ENCODE data around the gene LRRC8D. TPM values are rescaled to one million over a fixed set of nuclear protein-coding genes. Genes with fewer than 3 reads are reported as not detected.
A peak's percentile ranks its signal among the peaks of the same experiment; 100 is the strongest.

The LRRC8D gene
- total RNA-seq, 1 experiment from 2014 or later = 43.3 TPM

DNA sequence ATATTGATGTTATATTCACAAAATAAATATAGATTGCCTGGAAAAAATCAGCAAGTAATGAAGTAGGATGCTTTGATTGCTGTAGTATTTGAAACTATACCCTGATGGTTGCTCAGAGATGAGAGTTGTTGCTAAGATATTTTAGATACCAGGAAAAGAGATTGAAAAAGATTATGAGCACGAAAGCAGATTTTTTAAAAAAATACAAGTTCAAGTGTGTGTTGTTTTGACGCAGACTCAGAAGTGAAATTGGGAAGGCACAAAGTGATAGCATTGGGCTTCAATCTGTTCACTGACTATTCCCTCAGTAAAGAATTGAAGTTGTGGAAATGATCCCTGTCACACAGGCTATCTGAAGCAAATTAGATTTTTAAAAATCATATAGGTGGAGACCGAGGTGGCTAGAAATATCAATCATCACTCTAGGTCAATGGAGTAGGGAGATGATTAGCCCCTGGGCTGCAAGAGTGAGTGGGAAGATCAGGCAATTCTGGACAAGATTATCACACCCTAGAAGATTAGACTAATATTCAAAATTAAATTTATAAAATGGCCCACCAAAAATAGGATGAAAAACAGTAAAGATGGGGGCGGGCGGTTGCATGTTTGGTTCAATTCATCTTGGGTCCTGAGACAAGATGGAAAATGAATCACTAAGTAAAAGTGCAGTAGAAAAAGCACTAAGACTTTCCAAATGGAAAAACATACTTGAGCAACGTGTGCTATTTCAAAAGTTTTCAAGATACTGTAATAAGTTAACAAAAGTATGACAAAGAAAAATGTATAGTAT, 41.5 kb upstream of the LRRC8D start:
- Histone ChIP-seq H3K27me3 (ENCODE audit: control insufficient read depth, insufficient read depth, low read length) (peaks cover 2% of the 10 kb centered on the region; the same call in 1 of the 2 replicates), H3K36me3 (ENCODE audit: control insufficient read depth, insufficient read depth, low read length) (no peaks in the 10 kb centered on the region), H3K4me1 (ENCODE audit: control insufficient read depth, insufficient read depth, low read length) (no peaks in the 10 kb centered on the region), H3K9me3 (ENCODE audit: control insufficient read depth, insufficient read depth, low read depth, low read length) (no peaks in the 10 kb centered on the region), H3K27ac (ENCODE audit: low read length) (no peak overlapping the region), H3K4me3 (ENCODE audit: low read depth in 2 of 2, low read length in 2 of 2) (no peak overlapping the region)
- no peak for ATAC-seq
- intact Hi-C loops (cut with micrococcal nuclease; ENCODE audit: unreplicated experiment) = no loop called here
- no peak for DNase-seq (ENCODE audit: low read depth, low spot score)
- in situ Hi-C loops (cut with HindIII; ENCODE audit: low pct_unique_long_range_greater_than_20kb, low sequenced_read_pairs) = no loop called here
- TF ChIP-seq, protein P1, sequence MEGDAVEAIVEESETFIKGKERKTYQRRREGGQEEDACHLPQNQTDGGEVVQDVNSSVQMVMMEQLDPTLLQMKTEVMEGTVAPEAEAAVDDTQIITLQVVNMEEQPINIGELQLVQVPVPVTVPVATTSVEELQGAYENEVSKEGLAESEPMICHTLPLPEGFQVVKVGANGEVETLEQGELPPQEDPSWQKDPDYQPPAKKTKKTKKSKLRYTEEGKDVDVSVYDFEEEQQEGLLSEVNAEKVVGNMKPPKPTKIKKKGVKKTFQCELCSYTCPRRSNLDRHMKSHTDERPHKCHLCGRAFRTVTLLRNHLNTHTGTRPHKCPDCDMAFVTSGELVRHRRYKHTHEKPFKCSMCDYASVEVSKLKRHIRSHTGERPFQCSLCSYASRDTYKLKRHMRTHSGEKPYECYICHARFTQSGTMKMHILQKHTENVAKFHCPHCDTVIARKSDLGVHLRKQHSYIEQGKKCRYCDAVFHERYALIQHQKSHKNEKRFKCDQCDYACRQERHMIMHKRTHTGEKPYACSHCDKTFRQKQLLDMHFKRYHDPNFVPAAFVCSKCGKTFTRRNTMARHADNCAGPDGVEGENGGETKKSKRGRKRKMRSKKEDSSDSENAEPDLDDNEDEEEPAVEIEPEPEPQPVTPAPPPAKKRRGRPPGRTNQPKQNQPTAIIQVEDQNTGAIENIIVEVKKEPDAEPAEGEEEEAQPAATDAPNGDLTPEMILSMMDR (IDR thresholded peaks at IDR 0.05) = no peak
- TF ChIP-seq SIN3A (IDR thresholded peaks at IDR 0.05; ENCODE audit: borderline replicate concordance, insufficient read depth, low read depth, low read length) (no peak), TCF7L2 (IDR thresholded peaks at IDR 0.05; ENCODE audit: low read depth, low read length) (no peak), POLR2AphosphoS5 (IDR thresholded peaks at IDR 0.05; ENCODE audit: low read depth, low read length) (no peak)
- TF ChIP-seq, protein P2, sequence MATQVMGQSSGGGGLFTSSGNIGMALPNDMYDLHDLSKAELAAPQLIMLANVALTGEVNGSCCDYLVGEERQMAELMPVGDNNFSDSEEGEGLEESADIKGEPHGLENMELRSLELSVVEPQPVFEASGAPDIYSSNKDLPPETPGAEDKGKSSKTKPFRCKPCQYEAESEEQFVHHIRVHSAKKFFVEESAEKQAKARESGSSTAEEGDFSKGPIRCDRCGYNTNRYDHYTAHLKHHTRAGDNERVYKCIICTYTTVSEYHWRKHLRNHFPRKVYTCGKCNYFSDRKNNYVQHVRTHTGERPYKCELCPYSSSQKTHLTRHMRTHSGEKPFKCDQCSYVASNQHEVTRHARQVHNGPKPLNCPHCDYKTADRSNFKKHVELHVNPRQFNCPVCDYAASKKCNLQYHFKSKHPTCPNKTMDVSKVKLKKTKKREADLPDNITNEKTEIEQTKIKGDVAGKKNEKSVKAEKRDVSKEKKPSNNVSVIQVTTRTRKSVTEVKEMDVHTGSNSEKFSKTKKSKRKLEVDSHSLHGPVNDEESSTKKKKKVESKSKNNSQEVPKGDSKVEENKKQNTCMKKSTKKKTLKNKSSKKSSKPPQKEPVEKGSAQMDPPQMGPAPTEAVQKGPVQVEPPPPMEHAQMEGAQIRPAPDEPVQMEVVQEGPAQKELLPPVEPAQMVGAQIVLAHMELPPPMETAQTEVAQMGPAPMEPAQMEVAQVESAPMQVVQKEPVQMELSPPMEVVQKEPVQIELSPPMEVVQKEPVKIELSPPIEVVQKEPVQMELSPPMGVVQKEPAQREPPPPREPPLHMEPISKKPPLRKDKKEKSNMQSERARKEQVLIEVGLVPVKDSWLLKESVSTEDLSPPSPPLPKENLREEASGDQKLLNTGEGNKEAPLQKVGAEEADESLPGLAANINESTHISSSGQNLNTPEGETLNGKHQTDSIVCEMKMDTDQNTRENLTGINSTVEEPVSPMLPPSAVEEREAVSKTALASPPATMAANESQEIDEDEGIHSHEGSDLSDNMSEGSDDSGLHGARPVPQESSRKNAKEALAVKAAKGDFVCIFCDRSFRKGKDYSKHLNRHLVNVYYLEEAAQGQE (IDR thresholded peaks at IDR 0.05; ENCODE audit: insufficient read depth in 1 of 2, low read depth in 2 of 2, low read length in 1 of 2) = no peak
- POLR2A ChIA-PET = interaction anchor here (0.7 kb wide), 1 partner anchor 21 kb away, joined by 3 read pairs; no protein-coding TSS in a partner anchor
- no TSS peak for BruUV-seq (replicated peaks)
- CTCF ChIA-PET = no interaction called here

DNA sequence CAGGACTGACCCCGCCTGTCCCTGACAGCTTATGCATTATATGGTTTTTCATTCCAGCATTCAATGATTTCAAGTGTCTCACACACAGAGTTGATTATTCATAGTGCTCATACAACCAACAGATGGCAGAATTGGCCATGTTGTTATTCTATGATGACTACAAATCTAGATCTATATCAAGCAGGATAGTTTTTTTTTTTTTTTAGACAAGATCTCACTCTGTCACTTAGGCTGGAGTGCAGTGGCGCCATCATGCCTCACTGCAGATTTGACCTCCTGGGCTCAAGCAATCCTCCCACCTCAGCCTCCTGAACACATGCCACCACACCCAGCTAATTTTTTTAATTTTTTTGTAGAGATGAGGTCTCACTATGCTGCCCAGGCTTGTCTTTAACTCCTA, 40.1 kb upstream of the LRRC8D start:
- ChIA-PET POLR2A (interaction anchor here (0.6 kb wide), 1 partner anchor 22 kb away, joined by 6 read pairs; no protein-coding TSS in a partner anchor), CTCF (interaction anchor here (0.7 kb wide), 3 partner anchors 14 to 223 kb away, joined by 3 to 6 read pairs (median 3); no protein-coding TSS in a partner anchor)
- H3K9me3 ChIP-seq (ENCODE audit: control insufficient read depth, insufficient read depth, low read depth, low read length) = no peaks in the 10 kb centered on the region
- H3K27me3 ChIP-seq (ENCODE audit: control insufficient read depth, insufficient read depth, low read length) = peaks cover 2% of the 10 kb centered on the region; the same call in 1 of the 2 replicates
- DNase-seq (ENCODE audit: low read depth, low spot score) (peak; percentile 48), ATAC-seq (peak; percentile 84)
- H3K4me3 ChIP-seq (ENCODE audit: low read depth in 2 of 2, low read length in 2 of 2) = no peak overlapping the region
- no TSS peak for BruUV-seq (replicated peaks)
- H3K4me1 ChIP-seq (ENCODE audit: control insufficient read depth, insufficient read depth, low read length) = no peaks in the 10 kb centered on the region
- in situ Hi-C loops (cut with HindIII; ENCODE audit: low pct_unique_long_range_greater_than_20kb, low sequenced_read_pairs) (no loop called here), intact Hi-C loops (cut with micrococcal nuclease; ENCODE audit: unreplicated experiment) (loop anchor here (5.0 kb wide), 1 partner anchor 207 kb away; no protein-coding TSS in a partner anchor)
- H3K27ac ChIP-seq (ENCODE audit: low read length) = no peak overlapping the region
- TF ChIP-seq, protein P1 (IDR thresholded peaks at IDR 0.05) = peak; percentile 67
- TF ChIP-seq POLR2AphosphoS5 (IDR thresholded peaks at IDR 0.05; ENCODE audit: low read depth, low read length) = no peak
- TF ChIP-seq, protein P2 (IDR thresholded peaks at IDR 0.05; ENCODE audit: insufficient read depth in 1 of 2, low read depth in 2 of 2, low read length in 1 of 2) = no peak
- no peak for TF ChIP-seq TCF7L2 (IDR thresholded peaks at IDR 0.05; ENCODE audit: low read depth, low read length)
- TF ChIP-seq SIN3A (IDR thresholded peaks at IDR 0.05; ENCODE audit: borderline replicate concordance, insufficient read depth, low read depth, low read length) = no peak
- H3K36me3 ChIP-seq (ENCODE audit: control insufficient read depth, insufficient read depth, low read length) = no peaks in the 10 kb centered on the region

Measured in Panc1 (cell line).